Thyroid gland (tissue), 4 donors: Measurements from ENCODE around the gene NCS1. TPM values are rescaled to one million over a fixed set of nuclear protein-coding genes. Genes with fewer than 3 reads are reported as not detected.

Experiments used
- DNase-seq, 2 donors: peaks; one replicate each; pipeline ENCODE4 v3.0.0-alpha.2; 2019
- H3K27ac ChIP-seq, 3 donors: fragments of 200-600 bp; sonication (generic); 1 replicate in 2 of 3; 2 replicates in 1 of 3; pipeline ENCODE4 v1.5.1; 2016 to 2019; ENCODE audit warnings: mild to moderate bottlenecking in 1 of 3, moderate library complexity in 1 of 3
- H3K27me3 ChIP-seq: fragments of 200-600 bp; sonication (generic); one replicate; pipeline ENCODE4 v1.5.1; 2019
- H3K36me3 ChIP-seq, 2 donors: fragments of 200-600 bp; sonication (generic); one replicate each; pipeline ENCODE4 v1.5.1; 2016 to 2019
- H3K4me1 ChIP-seq, 2 donors: fragments of 200-600 bp; sonication (generic); one replicate each; pipeline ENCODE4 v1.5.1; 2017 to 2019
- H3K4me3 ChIP-seq, 3 donors: fragments of 200-600 bp; sonication (generic); replicated peaks in 1 of 3; 1 replicate in 2 of 3; 2 replicates in 1 of 3; pipeline ENCODE4 v1.5.1; 2016; ENCODE audit warnings: mild to moderate bottlenecking in 1 of 3
- H3K9me3 ChIP-seq: fragments of 200-600 bp; sonication (generic); one replicate; pipeline ENCODE4 v1.5.1; 2017
- POLR2A ChIP-seq, 2 donors: fragments of 450-650 bp; IDR thresholded peaks; one replicate each; pipeline ENCODE4 v1.6.1; 2017; ENCODE audit warnings: antibody characterized with exemption in 2 of 2, mild to moderate bottlenecking in 2 of 2, moderate library complexity in 1 of 2
- WGBS, 2 donors: methylation state at CpG; one replicate each; pipeline ENCODE4 v1.1.5; 2017; 5-methylcytosine and 5-hydroxymethylcytosine counted together
- intact Hi-C: fragments of 100-400 bp; cut with DNase I; formaldehyde crosslinking; loops from one replicate; pipeline ENCODE4 v1.15.1; 2023
- total RNA-seq, 4 donors: library from RNA; depleted of rRNA; stranded (reverse); fragments of >200 nt; gene quantifications; one replicate each; pipeline ENCODE4 v1.2.3, GENCODE V29; 2016
- TF ChIP-seq, protein P1 (sequence below), 6 experiments: fragments of 200-600 bp in 3 of 6; fragments of 450-650 bp in 3 of 6; sonication (generic) in 3 of 6; IDR thresholded peaks; one replicate each; pipeline ENCODE4 v1.5.1; 2016 to 2019; ENCODE audit warnings: antibody characterized with exemption in 6 of 6, mild to moderate bottlenecking in 2 of 6, inconsistent platforms in 1 of 6, moderate library complexity in 1 of 6

Gene NCS1
- total RNA-seq, 4 donors from 2014 or later: 31.0 to 85.4 (median 61.2) TPM

- H3K4me3 ChIP-seq: no peak overlapping the region
- no peaks in the 10 kb centered on the region for H3K9me3 ChIP-seq
- peak in 1 of 2 donors; percentile 34 for DNase-seq
- intact Hi-C loops: no loop called here
- no peaks in the 10 kb centered on the region for H3K36me3 ChIP-seq
- no peaks in the 10 kb centered on the region for H3K27me3 ChIP-seq
- peak overlapping the region; percentile 91 to 98 (median 97) for H3K27ac ChIP-seq
- TF ChIP-seq, protein P1, sequence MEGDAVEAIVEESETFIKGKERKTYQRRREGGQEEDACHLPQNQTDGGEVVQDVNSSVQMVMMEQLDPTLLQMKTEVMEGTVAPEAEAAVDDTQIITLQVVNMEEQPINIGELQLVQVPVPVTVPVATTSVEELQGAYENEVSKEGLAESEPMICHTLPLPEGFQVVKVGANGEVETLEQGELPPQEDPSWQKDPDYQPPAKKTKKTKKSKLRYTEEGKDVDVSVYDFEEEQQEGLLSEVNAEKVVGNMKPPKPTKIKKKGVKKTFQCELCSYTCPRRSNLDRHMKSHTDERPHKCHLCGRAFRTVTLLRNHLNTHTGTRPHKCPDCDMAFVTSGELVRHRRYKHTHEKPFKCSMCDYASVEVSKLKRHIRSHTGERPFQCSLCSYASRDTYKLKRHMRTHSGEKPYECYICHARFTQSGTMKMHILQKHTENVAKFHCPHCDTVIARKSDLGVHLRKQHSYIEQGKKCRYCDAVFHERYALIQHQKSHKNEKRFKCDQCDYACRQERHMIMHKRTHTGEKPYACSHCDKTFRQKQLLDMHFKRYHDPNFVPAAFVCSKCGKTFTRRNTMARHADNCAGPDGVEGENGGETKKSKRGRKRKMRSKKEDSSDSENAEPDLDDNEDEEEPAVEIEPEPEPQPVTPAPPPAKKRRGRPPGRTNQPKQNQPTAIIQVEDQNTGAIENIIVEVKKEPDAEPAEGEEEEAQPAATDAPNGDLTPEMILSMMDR (IDR thresholded peaks at IDR 0.05): no peak
- no peak for TF ChIP-seq POLR2A (IDR thresholded peaks at IDR 0.05)
- WGBS, 2 donors: 53 to 78% methylated on average over 8 to 11 of the region's 12 CpGs
- H3K4me1 ChIP-seq: peaks cover 83 to 94% of the 10 kb centered on the region in 2 donors
Measured at GRCh38 chr9:130198501-130199179, 26.4 kb downstream of the NCS1 start.

GRCh38 chr9:130199605-130200004, 27.4 kb downstream of the NCS1 start:
- TF ChIP-seq, protein P1 (IDR thresholded peaks at IDR 0.05): no peak
- no peak for TF ChIP-seq POLR2A (IDR thresholded peaks at IDR 0.05)
- peaks cover 80 to 89% of the 10 kb centered on the region in 2 donors for H3K4me1 ChIP-seq
- no peak overlapping the region for H3K4me3 ChIP-seq
- no peaks in the 10 kb centered on the region for H3K36me3 ChIP-seq
- peak overlapping the region; percentile 97 to 98 (median 98) for H3K27ac ChIP-seq
- WGBS, 2 donors: 37 to 40% methylated on average over 8 of the region's 8 CpGs
- H3K9me3 ChIP-seq: no peaks in the 10 kb centered on the region
- intact Hi-C loops: no loop called here
- DNase-seq: peak; percentile 91
- no peaks in the 10 kb centered on the region for H3K27me3 ChIP-seq

GRCh38 chr9:130200038-130200849, 28.0 kb downstream of the NCS1 start:
- peaks cover 80 to 89% of the 10 kb centered on the region in 2 donors for H3K4me1 ChIP-seq
- H3K27ac ChIP-seq: peak overlapping the region; percentile 97 to 98 (median 98)
- no peaks in the 10 kb centered on the region for H3K36me3 ChIP-seq
- peak; percentile 86 to 88 for DNase-seq
- TF ChIP-seq POLR2A (IDR thresholded peaks at IDR 0.05): peak in 1 of 2 donors; percentile 65
- TF ChIP-seq, protein P1 (IDR thresholded peaks at IDR 0.05): no peak
- H3K4me3 ChIP-seq: peak overlapping the region in 1 of 3 donors; percentile 22
- no peaks in the 10 kb centered on the region for H3K9me3 ChIP-seq
- intact Hi-C loops: no loop called here
- 15 to 55% methylated on average over 9 to 16 of the region's 17 CpGs for WGBS, 2 donors
- H3K27me3 ChIP-seq: no peaks in the 10 kb centered on the region

GRCh38 chr9:130201399-130201873, 29.2 kb downstream of the NCS1 start:
- no peaks in the 10 kb centered on the region for H3K27me3 ChIP-seq
- peaks cover 72 to 89% of the 10 kb centered on the region in 2 donors for H3K4me1 ChIP-seq
- no peaks in the 10 kb centered on the region for H3K36me3 ChIP-seq
- H3K9me3 ChIP-seq: no peaks in the 10 kb centered on the region
- H3K4me3 ChIP-seq: no peak overlapping the region
- 55% methylated on average over 12 of the region's 12 CpGs for WGBS, 2 donors
- peak; percentile 76 to 85 for DNase-seq
- H3K27ac ChIP-seq: peak overlapping the region; percentile 97 to 98 (median 98)
- intact Hi-C loops: no loop called here
- TF ChIP-seq, protein P1 (IDR thresholded peaks at IDR 0.05): no peak
- peak in 1 of 2 donors; percentile 59 for TF ChIP-seq POLR2A (IDR thresholded peaks at IDR 0.05)
